Mammary epithelial cell (primary cell): Measurements from ENCODE around the gene PLXNA2.

ENCODE experiments used
- EZH2 ChIP-seq: IDR thresholded peaks from 2 replicates; pipeline ENCODE4 v1.6.1; 2012; ENCODE audit warnings: low read length, inconsistent platforms, borderline replicate concordance
- TF ChIP-seq, protein P1 (sequence below), 2 donors: IDR thresholded peaks in 1 of 2; conservative IDR thresholded peaks in 1 of 2; 2 replicates each; pipeline ENCODE4 v1.5.1; 2011 to 2012; ENCODE audit warnings: inconsistent platforms in 2 of 2, low read length in 2 of 2, mild to moderate bottlenecking in 2 of 2, control low read depth in 1 of 2, low read depth in 1 of 2; ENCODE audit not compliant: insufficient read depth in 1 of 2; ENCODE audit errors: extremely low read depth in 1 of 2

DNA sequence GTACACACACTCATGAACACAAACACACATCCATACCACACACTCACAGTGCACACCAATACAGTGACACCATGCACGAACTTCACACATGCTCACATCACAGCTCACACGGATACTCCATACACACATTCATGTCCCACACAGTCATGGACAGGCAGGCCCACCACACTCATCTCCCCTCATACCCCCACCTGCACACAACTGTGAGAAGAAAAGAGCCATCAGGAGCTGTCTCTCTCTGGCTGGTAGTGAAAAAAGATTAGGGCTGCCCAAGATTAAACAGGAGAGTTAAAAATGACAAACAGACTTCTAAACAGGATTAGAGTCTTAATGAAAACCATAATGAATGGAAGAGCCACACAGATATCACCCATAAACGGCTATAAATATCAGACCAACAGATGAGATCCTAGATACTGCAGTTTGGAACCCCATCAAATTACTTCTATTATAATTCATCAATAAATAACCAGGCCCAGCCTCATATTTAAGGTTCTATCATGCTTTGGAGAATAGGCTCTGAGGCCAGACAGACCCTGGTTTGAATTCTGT, 122.3 kb downstream of the PLXNA2 start:
- TF ChIP-seq, protein P1, sequence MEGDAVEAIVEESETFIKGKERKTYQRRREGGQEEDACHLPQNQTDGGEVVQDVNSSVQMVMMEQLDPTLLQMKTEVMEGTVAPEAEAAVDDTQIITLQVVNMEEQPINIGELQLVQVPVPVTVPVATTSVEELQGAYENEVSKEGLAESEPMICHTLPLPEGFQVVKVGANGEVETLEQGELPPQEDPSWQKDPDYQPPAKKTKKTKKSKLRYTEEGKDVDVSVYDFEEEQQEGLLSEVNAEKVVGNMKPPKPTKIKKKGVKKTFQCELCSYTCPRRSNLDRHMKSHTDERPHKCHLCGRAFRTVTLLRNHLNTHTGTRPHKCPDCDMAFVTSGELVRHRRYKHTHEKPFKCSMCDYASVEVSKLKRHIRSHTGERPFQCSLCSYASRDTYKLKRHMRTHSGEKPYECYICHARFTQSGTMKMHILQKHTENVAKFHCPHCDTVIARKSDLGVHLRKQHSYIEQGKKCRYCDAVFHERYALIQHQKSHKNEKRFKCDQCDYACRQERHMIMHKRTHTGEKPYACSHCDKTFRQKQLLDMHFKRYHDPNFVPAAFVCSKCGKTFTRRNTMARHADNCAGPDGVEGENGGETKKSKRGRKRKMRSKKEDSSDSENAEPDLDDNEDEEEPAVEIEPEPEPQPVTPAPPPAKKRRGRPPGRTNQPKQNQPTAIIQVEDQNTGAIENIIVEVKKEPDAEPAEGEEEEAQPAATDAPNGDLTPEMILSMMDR (conservative IDR thresholded peaks at IDR 0.05 in 1 of 2, IDR thresholded peaks at IDR 0.05 in 1 of 2; ENCODE audit: extremely low read depth in 1 of 2, insufficient read depth in 1 of 2, low read depth in 1 of 2, low read length in 2 of 2): no peak
- no peak for TF ChIP-seq EZH2
